KMS-11 (cell line): ENCODE data around the gene ATG10.
"Not testable (repeated sequence)": the region's sequence is repeated elsewhere in the genome, so short reads cannot be mapped to it uniquely, and the experiment has no call there.

Experiments used
- H2AFZ ChIP-seq: fragments of 200-600 bp; sonication (generic); 2 replicates; pipeline ENCODE4 v1.6.1; 2016; ENCODE audit warnings: antibody characterized with exemption, mixed run types, low read depth
- H3K27ac ChIP-seq: fragments of 200-600 bp; sonication (generic); 2 replicates; pipeline ENCODE4 v1.6.1; 2016; ENCODE audit warnings: mild to moderate bottlenecking, mixed run types
- H3K27me3 ChIP-seq: fragments of 200-600 bp; sonication (generic); 2 replicates; pipeline ENCODE4 v1.6.1; 2017; ENCODE audit warnings: mild to moderate bottlenecking, low read depth, mixed run types, moderate library complexity; ENCODE audit not compliant: insufficient read depth
- H3K36me3 ChIP-seq: fragments of 200-600 bp; sonication (generic); 2 replicates; pipeline ENCODE4 v1.6.1; 2017; ENCODE audit warnings: mild to moderate bottlenecking, mixed run types; ENCODE audit not compliant: insufficient read depth
- H3K4me1 ChIP-seq: fragments of 200-600 bp; sonication (generic); 2 replicates; pipeline ENCODE4 v1.6.1; 2016; ENCODE audit warnings: mild to moderate bottlenecking, low read depth, mixed run types; ENCODE audit not compliant: poor library complexity, severe bottlenecking
- H3K4me2 ChIP-seq: fragments of 200-600 bp; sonication (generic); 2 replicates; pipeline ENCODE4 v1.7.0; 2016; ENCODE audit warnings: mild to moderate bottlenecking, mixed run types
- H3K4me3 ChIP-seq: fragments of 200-600 bp; sonication (generic); IDR thresholded peaks from 2 replicates; pipeline ENCODE4 v1.6.1; 2017; ENCODE audit warnings: low read depth, low read length, mixed read lengths; ENCODE audit not compliant: insufficient read depth
- H3K79me2 ChIP-seq: fragments of 200-600 bp; sonication (generic); 2 replicates; pipeline ENCODE4 v1.6.1; 2016; ENCODE audit warnings: low read depth, mixed run types; ENCODE audit not compliant: insufficient read depth
- H3K9ac ChIP-seq: fragments of 200-600 bp; sonication (generic); 2 replicates; pipeline ENCODE4 v1.6.1; 2016; ENCODE audit warnings: mild to moderate bottlenecking, mixed run types
- H4K20me1 ChIP-seq: fragments of 200-600 bp; sonication (generic); 2 replicates; pipeline ENCODE4 v1.6.1; 2016; ENCODE audit warnings: mild to moderate bottlenecking, mixed run types; ENCODE audit not compliant: insufficient read depth
- CTCF ChIP-seq: fragments of 200-600 bp; sonication (generic); conservative IDR thresholded peaks from 2 replicates; pipeline ENCODE4 v1.6.1; 2017; ENCODE audit warnings: low read depth, mild to moderate bottlenecking, antibody characterized with exemption, low read length, moderate library complexity, mixed read lengths

The ATG10 gene

DNA sequence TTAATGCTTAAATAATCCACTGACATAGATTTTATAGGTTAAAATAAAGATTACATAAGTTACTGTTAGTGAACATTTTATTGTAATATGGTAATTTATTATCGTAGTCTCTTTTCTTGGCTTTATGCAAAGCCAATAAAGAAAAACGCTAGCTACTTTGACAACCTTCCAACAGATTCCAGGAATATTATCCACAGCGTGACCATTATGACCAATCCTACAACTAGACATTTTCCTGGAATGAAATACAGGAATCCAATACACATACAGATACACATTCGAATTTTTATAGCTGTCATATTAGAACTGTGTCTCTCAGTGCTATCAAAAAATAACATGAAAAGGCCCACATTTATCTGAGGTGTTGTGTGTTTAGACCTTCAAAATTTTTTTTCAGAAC lies 293.2 kb downstream of the ATG10 start:
- Histone ChIP-seq H3K36me3 (no peaks in the 10 kb centered on the region), H3K27me3 (no peaks in the 10 kb centered on the region), H3K4me2 (no peak overlapping the region), H3K4me1 (no peaks in the 10 kb centered on the region), H4K20me1 (no peaks in the 10 kb centered on the region), H3K27ac (no peak overlapping the region), H3K9ac (no peak overlapping the region), H2AFZ (no peak overlapping the region), H3K4me3 (no peak overlapping the region), H3K79me2 (no peaks in the 10 kb centered on the region)
- TF ChIP-seq CTCF = no peak

- not testable (repeated sequence) for H2AFZ ChIP-seq, H3K27me3 ChIP-seq, H3K79me2 ChIP-seq, H3K36me3 ChIP-seq, H3K4me2 ChIP-seq, H4K20me1 ChIP-seq, H3K4me3 ChIP-seq, H3K4me1 ChIP-seq, H3K27ac ChIP-seq, H3K9ac ChIP-seq
These were observed 295.6 kb downstream of the ATG10 start for GRCh38 chr5:82267297-82267933.

GRCh38 chr5:82269363-82269762 lies 297.5 kb downstream of the ATG10 start:
- H3K36me3 ChIP-seq = not testable (repeated sequence)

DNA sequence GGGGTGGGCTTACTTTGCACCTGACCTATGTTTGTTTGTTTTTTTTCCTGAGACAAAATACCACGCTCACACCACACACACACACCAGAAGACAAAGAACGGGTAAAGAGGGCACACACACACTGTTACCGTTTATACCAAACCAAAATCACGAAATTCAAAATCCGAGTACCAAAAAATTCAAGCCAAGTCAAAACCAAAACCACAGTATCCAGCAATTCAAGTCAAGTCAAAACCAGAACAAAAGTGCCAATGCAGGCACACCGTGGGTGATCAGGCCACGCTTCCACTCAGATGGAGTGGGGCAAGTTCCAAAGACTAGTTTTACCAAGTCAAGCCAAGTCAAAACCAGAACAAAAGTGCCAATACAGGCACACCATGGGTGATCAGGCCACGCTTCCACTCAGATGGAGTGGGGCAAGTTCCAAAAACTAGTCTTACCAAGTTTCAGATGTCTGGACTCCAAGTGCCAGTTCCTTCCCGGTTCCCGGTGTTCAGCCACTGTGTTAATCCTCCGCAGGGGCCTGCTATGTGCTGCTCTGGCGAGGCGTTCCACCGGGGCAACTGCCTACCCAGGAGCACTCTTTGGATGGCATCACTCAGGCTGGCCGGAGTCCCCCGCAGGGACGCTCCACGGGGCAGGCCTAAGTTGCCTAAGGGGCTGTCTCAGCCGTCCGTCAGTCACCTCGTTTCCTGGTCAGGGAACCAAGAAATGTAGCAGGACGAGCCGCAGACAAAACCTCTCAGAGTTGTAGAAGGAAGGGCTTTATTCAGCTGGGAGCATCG lies 300.9 kb downstream of the ATG10 start:
- H3K4me2 ChIP-seq, H3K4me3 ChIP-seq, H3K9ac ChIP-seq, H4K20me1 ChIP-seq, H3K27me3 ChIP-seq, H2AFZ ChIP-seq, H3K27ac ChIP-seq: not testable (repeated sequence)
- Histone ChIP-seq H3K79me2 (peaks cover 17% of the 10 kb centered on the region), H3K36me3 (peaks cover 21% of the 10 kb centered on the region; the same call in 1 of the 2 replicates), H3K4me1 (peaks cover 12% of the 10 kb centered on the region)

More at GRCh38 chr5:82269363-82269762, 297.5 kb downstream of the ATG10 start:
- not testable (repeated sequence) for H3K4me2 ChIP-seq, H2AFZ ChIP-seq, H3K4me3 ChIP-seq, H3K79me2 ChIP-seq, H3K4me1 ChIP-seq, H4K20me1 ChIP-seq, H3K27me3 ChIP-seq, H3K9ac ChIP-seq, H3K27ac ChIP-seq

- H3K36me3 ChIP-seq = peaks cover 21% of the 10 kb centered on the region; the same call in 1 of the 2 replicates
- H3K27ac ChIP-seq, H3K4me2 ChIP-seq: not testable (repeated sequence)
These were observed 301.6 kb downstream of the ATG10 start for GRCh38 chr5:82273426-82273825.

DNA sequence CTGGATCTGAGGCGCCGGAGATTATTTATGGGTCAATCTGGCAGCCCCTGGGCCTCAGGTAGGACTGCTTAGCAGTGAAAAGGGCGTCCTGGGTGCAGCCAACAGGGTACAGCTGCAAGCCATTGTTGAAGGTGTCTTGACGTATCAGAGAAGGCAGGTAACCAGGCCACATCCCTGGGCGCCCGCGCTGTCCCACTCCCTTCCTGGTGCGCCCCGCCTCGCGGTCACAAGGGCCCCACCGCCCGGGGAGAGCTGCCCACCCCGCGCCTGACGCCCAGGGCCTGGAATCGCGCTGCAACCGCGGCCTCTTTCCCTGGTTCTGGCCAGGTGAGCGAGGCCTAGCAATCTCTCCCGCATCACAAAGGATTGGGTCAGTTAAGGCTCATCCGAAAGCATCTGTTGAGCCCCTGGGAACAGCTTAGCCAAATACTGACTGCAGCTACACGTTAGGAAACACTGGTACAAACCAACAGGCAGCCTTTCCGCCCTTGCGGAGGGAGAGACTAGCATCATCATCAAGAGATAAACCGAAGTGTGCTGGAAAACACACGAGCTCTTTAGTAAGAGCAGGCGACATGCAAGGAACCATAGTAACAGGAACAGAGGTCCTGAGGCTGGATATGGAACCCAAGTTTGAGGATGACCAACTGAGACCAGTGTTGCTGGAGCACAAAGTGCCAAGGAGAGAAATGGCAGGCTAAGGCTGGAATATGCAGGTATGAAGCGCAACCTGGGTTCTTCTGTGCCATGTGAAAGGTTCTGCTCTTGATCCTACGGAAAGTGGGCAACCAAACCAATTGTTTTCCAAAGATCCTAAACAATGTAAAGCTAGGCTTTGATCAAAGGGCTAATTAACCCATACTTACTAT lies 302.8 kb downstream of the ATG10 start:
- Histone ChIP-seq H3K27me3 (no peaks in the 10 kb centered on the region), H3K27ac (no peak overlapping the region), H4K20me1 (no peaks in the 10 kb centered on the region), H3K79me2 (peaks cover 20% of the 10 kb centered on the region), H3K36me3 (peaks cover 21% of the 10 kb centered on the region; the same call in 1 of the 2 replicates), H3K4me1 (peaks cover 19% of the 10 kb centered on the region), H3K9ac (no peak overlapping the region), H2AFZ (no peak overlapping the region), H3K4me2 (no peak overlapping the region), H3K4me3 (no peak overlapping the region)
- no peak for TF ChIP-seq CTCF

More at GRCh38 chr5:82273426-82273825, 301.6 kb downstream of the ATG10 start:
- H2AFZ ChIP-seq, H3K4me3 ChIP-seq, H3K27me3 ChIP-seq, H3K9ac ChIP-seq, H4K20me1 ChIP-seq: not testable (repeated sequence)
- Histone ChIP-seq H3K79me2 (peaks cover 20% of the 10 kb centered on the region), H3K4me1 (peaks cover 12% of the 10 kb centered on the region)
